HepG2 (cell line): Measurements from ENCODE around the gene ABCB11.

Source experiments
- RARA ChIP-seq: IDR thresholded peaks from 2 replicates; pipeline ENCODE4 v1.6.1; 2016; ENCODE audit warnings: missing genetic modification reagents, missing compliant biosample characterization
- RFX5 ChIP-seq: IDR thresholded peaks from 2 replicates; pipeline ENCODE4 v1.6.1; 2011; ENCODE audit warnings: low read depth, low read length, improper control_type of control experiment
- RFXAP ChIP-seq: sonication (generic); formaldehyde crosslinking; IDR thresholded peaks from 2 replicates; pipeline ENCODE4 v1.4.0; 2020; ENCODE audit warnings: missing genetic modification reagents, borderline replicate concordance
- SUZ12 ChIP-seq: fragments of 150-350 bp; IDR thresholded peaks from 2 replicates; pipeline ENCODE4 v1.6.1; 2014; ENCODE audit warnings: low read depth, low read length
- ZBTB1 ChIP-seq: sonication (generic); formaldehyde crosslinking; IDR thresholded peaks from 2 replicates; pipeline ENCODE4 v1.4.0; 2020; ENCODE audit warnings: missing genetic modification reagents, borderline replicate concordance
- TF ChIP-seq, protein P1 (sequence below): sonication (generic); formaldehyde crosslinking; IDR thresholded peaks from 2 replicates; pipeline ENCODE4 v1.4.0; 2020; ENCODE audit warnings: mild to moderate bottlenecking, missing genetic modification reagents
- TF ChIP-seq, protein P2 (sequence below): sonication (generic); formaldehyde crosslinking; IDR thresholded peaks from 2 replicates; pipeline ENCODE4 v1.5.0; 2020; ENCODE audit warnings: mild to moderate bottlenecking, missing genetic modification reagents, moderate library complexity

DNA sequence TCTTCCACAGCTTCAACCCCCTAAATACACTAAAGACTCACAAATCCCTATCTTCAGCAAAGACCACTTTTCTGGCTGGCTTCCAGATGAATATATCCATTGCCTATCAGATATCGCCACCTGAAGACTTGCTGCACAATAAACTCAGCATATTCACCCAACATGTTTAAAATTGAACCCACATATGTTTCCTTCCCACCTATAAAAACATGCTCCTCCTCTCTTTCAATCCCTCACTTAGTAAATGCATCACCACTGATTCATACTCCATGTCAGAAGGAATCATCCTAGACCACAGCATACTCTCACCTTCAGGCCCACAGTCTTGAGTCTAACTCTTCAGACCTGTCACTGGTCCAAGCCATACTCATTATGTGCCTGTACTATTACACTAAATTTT is 146.1 kb downstream of the ABCB11 start:
- TF ChIP-seq, protein P1, sequence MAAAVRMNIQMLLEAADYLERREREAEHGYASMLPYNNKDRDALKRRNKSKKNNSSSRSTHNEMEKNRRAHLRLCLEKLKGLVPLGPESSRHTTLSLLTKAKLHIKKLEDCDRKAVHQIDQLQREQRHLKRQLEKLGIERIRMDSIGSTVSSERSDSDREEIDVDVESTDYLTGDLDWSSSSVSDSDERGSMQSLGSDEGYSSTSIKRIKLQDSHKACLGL (CRISPR knock-in tag), result no peak
- no peak for TF ChIP-seq ZBTB1 (CRISPR knock-in tag)
- TF ChIP-seq RARA (CRISPR knock-in tag), result no peak
- no peak for TF ChIP-seq RFXAP (CRISPR knock-in tag)
- TF ChIP-seq, protein P2, sequence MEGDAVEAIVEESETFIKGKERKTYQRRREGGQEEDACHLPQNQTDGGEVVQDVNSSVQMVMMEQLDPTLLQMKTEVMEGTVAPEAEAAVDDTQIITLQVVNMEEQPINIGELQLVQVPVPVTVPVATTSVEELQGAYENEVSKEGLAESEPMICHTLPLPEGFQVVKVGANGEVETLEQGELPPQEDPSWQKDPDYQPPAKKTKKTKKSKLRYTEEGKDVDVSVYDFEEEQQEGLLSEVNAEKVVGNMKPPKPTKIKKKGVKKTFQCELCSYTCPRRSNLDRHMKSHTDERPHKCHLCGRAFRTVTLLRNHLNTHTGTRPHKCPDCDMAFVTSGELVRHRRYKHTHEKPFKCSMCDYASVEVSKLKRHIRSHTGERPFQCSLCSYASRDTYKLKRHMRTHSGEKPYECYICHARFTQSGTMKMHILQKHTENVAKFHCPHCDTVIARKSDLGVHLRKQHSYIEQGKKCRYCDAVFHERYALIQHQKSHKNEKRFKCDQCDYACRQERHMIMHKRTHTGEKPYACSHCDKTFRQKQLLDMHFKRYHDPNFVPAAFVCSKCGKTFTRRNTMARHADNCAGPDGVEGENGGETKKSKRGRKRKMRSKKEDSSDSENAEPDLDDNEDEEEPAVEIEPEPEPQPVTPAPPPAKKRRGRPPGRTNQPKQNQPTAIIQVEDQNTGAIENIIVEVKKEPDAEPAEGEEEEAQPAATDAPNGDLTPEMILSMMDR (CRISPR knock-in tag), result no peak
- no peak for TF ChIP-seq RFX5
- TF ChIP-seq SUZ12, result no peak
